ENCODE measurements around the gene LNX2.

DNA sequence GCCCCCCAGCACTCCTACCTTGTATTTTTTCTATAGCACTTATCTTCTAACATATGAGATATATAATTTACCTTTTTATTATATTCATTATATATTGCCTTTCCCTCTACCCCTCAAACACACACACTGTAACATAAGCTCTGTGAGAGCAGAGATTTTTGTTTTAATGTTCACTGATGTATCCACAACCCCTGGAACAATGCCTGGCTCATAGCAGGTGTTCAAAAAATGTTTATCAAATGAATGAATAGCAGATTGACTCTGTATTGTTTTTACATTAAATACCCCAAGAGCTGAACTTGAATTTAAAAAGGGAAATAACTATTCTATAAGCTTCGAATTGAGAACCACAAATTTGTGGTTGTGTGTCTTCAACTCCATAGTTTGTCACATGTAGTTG is 12.3 kb upstream of the LNX2 start:
- TF ChIP-seq, protein P1, sequence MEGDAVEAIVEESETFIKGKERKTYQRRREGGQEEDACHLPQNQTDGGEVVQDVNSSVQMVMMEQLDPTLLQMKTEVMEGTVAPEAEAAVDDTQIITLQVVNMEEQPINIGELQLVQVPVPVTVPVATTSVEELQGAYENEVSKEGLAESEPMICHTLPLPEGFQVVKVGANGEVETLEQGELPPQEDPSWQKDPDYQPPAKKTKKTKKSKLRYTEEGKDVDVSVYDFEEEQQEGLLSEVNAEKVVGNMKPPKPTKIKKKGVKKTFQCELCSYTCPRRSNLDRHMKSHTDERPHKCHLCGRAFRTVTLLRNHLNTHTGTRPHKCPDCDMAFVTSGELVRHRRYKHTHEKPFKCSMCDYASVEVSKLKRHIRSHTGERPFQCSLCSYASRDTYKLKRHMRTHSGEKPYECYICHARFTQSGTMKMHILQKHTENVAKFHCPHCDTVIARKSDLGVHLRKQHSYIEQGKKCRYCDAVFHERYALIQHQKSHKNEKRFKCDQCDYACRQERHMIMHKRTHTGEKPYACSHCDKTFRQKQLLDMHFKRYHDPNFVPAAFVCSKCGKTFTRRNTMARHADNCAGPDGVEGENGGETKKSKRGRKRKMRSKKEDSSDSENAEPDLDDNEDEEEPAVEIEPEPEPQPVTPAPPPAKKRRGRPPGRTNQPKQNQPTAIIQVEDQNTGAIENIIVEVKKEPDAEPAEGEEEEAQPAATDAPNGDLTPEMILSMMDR (IDR thresholded peaks at IDR 0.05), result no peak
- no peak for TF ChIP-seq EP300 (IDR thresholded peaks at IDR 0.05)
- TF ChIP-seq POLR2AphosphoS5 (IDR thresholded peaks at IDR 0.05), result no peak
